Femur (tissue), 1 donor: Measurements from ENCODE around the gene RASSF4.
A peak's percentile ranks its signal among the peaks of the same experiment; 100 is the strongest.

ENCODE experiments used
- DNase-seq: peaks from one replicate; pipeline ENCODE4 v3.0.0-alpha.2; 2017

RASSF4 gene, protein sequence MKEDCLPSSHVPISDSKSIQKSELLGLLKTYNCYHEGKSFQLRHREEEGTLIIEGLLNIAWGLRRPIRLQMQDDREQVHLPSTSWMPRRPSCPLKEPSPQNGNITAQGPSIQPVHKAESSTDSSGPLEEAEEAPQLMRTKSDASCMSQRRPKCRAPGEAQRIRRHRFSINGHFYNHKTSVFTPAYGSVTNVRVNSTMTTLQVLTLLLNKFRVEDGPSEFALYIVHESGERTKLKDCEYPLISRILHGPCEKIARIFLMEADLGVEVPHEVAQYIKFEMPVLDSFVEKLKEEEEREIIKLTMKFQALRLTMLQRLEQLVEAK

GRCh38 chr10:44959247-44960087 is at the start of gene RASSF4:
Gene RASSF4 (plus strand): TSS chr10:44959802. CDS start chr10:44970203, 10,401 bp downstream.
- peak; percentile 94 for DNase-seq

- no peak for DNase-seq
These were observed 49.7 kb upstream of the RASSF4 start for GRCh38 chr10:44909910-44910309.

GRCh38 chr10:44910602-44911001 is 49.0 kb upstream of the RASSF4 start:
- DNase-seq, result no peak

DNA sequence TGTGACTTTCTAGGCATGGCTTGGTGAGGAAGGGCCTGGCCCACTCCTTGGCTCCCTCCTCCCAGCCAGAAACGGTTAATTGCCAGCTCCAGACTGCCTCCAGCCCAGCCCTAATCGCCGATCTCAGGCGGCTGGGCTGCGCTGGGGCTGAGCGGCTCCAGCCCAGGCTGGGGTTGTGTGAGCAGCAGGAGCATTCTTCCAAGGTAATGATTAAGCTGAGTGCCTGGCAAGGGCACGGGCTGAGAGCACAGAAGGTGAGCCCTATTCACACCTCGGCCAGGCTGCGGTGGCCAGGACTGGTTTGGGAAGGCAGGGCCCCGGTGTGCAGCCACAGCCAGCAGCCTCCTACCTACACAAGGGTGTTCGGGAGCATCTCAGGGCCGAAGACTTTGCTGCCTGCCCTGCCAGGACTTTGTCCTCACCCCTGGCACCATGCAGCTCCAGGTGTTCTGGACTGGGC is 48.5 kb upstream of the RASSF4 start, which contains the start of gene TMEM72:
TSS of gene TMEM72 (plus strand) at position 257 of the 460 bp plus-strand sequence. CDS start at position 433, 176 bp downstream.
- peak; percentile 60 for DNase-seq

GRCh38 chr10:44911951-44912350 is 47.7 kb upstream of the RASSF4 start:
- DNase-seq, result no peak

- no peak for DNase-seq
These were observed 46.1 kb upstream of the RASSF4 start for GRCh38 chr10:44913350-44914081.

DNA sequence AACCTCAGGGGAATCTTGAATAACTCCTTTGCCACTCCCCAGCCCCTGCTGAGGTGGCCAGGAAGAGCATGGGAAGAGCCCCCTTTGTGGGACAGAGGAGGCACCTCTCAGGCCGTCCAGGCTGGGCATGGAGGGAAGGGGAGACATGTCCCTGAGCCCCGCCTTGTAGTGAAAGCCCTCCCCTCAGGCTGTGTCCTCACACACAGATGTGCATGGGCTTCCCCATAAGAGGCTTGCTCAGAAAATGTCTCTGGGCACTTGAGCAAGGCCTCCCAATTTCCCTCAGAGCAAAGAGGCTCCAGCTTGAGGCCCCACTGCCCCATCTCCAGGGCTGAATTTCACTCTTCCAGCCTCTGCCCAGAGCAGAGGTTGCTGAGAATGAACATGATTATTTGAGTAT is 44.7 kb upstream of the RASSF4 start:
- DNase-seq, result no peak

GRCh38 chr10:44916429-44916828 is 43.2 kb upstream of the RASSF4 start:
- DNase-seq, result no peak

- DNase-seq, result no peak
These were observed 41.8 kb upstream of the RASSF4 start for GRCh38 chr10:44917848-44918247.

- no peak for DNase-seq
These were observed 39.4 kb upstream of the RASSF4 start for GRCh38 chr10:44920252-44920651.

DNA sequence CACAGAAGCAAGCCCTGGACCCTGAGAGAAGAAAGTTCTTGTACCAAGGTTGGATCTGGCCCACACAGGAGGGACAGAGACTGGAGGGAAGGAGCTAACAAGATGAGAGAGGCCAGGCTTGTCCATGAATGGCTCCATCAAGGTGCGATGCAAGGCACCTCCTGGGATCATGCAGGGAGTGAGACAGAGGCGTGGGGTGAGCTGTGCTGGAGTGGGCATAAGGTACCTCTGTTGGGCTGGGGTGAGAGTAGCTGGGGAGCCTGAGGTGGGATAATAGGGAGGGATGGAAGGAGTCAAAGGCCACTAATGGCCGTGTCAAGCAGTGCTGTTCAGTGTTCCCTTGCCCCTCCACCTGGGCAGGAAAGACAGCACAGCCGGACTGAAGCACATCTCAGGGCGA is 38.5 kb upstream of the RASSF4 start:
- DNase-seq, result no peak

DNA sequence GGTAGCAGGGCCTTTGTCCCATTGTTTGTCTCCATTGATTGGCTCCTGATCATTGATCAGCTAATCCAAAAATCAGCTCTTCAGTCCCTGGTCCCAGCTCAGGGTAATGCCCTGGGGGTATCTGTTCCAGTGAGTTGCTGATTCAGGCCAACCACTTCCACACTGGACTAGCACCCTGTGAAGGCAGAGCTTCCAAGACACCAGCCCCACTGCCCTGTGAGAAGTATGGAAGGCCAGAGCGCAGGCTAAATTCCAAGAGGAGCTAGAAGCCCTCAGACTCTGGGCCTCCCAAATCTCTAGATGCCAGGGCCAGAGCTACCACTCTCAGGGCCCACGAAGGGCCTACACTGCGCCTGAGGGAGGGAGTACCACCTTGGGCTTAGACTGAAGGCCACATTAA is 38.1 kb upstream of the RASSF4 start:
- peak; percentile 8 for DNase-seq

- DNase-seq, result no peak
These were observed 37.6 kb upstream of the RASSF4 start for GRCh38 chr10:44922021-44922420.

GRCh38 chr10:44922796-44923545 is 36.6 kb upstream of the RASSF4 start:
- DNase-seq, result no peak

- no peak for DNase-seq
These were observed 36.0 kb upstream of the RASSF4 start for GRCh38 chr10:44923611-44924010.

DNA sequence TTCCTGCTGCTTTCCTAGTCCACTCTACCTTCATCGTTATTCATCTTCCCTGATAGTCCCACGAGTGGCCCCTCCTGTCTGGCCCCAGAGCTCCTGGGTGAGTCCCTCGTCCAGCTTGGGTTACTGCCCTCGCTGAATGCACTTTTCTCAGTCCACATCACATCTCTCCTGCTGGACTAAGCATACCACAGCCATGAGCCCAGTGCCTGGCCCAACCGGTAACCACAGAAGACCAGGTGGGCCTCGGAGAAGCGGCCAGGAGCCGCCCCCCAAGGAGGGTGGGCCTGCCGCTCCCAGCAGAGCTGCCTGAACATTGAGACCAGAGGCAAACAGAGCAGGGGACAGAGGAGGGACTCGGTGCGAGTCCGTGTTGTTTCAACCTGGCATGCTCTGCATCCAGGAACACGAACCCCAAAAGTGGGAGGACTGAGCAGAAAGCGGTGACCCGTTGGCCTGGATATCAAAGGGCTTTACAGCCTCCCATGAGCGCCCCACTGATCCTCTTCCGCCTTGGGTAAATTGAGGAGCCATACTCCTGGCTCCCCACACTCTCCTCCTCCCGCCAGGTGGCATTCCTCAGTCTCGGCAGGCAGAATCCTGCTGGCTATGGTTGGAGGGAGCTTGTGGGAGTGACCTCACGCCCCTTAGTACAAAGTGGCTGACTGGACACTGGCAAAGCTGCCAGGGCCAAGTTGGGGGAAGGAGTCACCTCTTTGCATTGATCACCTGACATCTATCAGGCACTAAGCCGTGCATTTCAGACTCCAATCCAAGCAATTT is 35.2 kb upstream of the RASSF4 start:
- no peak for DNase-seq

GRCh38 chr10:44925224-44925623 is 34.4 kb upstream of the RASSF4 start:
- peak; percentile 65 for DNase-seq

GRCh38 chr10:44925811-44926750 is 33.5 kb upstream of the RASSF4 start:
- no peak for DNase-seq

GRCh38 chr10:44926751-44927351 is 32.8 kb upstream of the RASSF4 start:
- DNase-seq, result no peak

GRCh38 chr10:44927352-44927751 is 32.2 kb upstream of the RASSF4 start:
- DNase-seq, result no peak
